Heart left ventricle (tissue), 16 donors: ENCODE results near the gene XYLT2. TPM values are rescaled to one million over a fixed set of nuclear protein-coding genes. Genes with fewer than 3 reads are reported as not detected.

Experiments used
- ATAC-seq, 4 donors: fragments of 200-7000 bp; cut with Tn5 transposase; one replicate each; pipeline ENCODE4 v1.9.1; 2020 to 2022; ENCODE audit warnings: moderate library complexity in 4 of 4, mild to moderate bottlenecking in 3 of 4, moderate number of reproducible peaks in 1 of 4
- DNase-seq, 5 donors: peaks; one replicate each; pipeline ENCODE4 v3.0.0-alpha.2; 2020
- H3K27ac ChIP-seq, 12 donors: fragments of 200-600 bp; sonication (generic) in 4 of 12; one replicate each; pipeline versions ENCODE4 v1.5.0 to v1.8.0; 2016 to 2022; ENCODE audit warnings: mild to moderate bottlenecking in 2 of 12
- H3K27me3 ChIP-seq, 9 donors: fragments of 200-600 bp; sonication (generic) in 2 of 9; one replicate each; pipeline versions ENCODE4 v1.5.1 to v1.8.0; 2016 to 2022; ENCODE audit warnings: mild to moderate bottlenecking in 3 of 9
- H3K36me3 ChIP-seq, 9 donors: fragments of 200-600 bp; sonication (generic) in 2 of 9; one replicate each; pipeline versions ENCODE4 v1.5.0 to v1.8.0; 2018 to 2022; ENCODE audit warnings: mild to moderate bottlenecking in 2 of 9
- H3K4me1 ChIP-seq, 12 donors: fragments of 200-600 bp; sonication (generic) in 4 of 12; one replicate each; pipeline versions ENCODE4 v1.5.0 to v1.8.0; 2016 to 2022; ENCODE audit warnings: mild to moderate bottlenecking in 3 of 12
- H3K4me3 ChIP-seq, 12 donors: fragments of 200-600 bp; sonication (generic) in 4 of 12; one replicate each; pipeline versions ENCODE4 v1.5.0 to v1.8.0; 2017 to 2022; ENCODE audit warnings: mild to moderate bottlenecking in 9 of 12, moderate library complexity in 4 of 12
- H3K9me3 ChIP-seq, 12 donors: fragments of 200-600 bp; sonication (generic) in 4 of 12; one replicate each; pipeline versions ENCODE4 v1.5.0 to v1.8.0; 2016 to 2022; ENCODE audit warnings: mild to moderate bottlenecking in 1 of 12
- POLR2A ChIP-seq, 2 donors: fragments of 450-650 bp; IDR thresholded peaks; one replicate each; pipeline ENCODE4 v1.6.1; 2017; ENCODE audit warnings: antibody characterized with exemption in 2 of 2, mild to moderate bottlenecking in 2 of 2, moderate library complexity in 2 of 2
- WGBS, 4 donors: extraction: QIAGEN DNeasy Blood & Tissue Kit in 2 of 4; methylation state at CpG; one replicate each; pipeline versions ENCODE4 v1.1.5 to v1.1.7; 2013 to 2018; 5-methylcytosine and 5-hydroxymethylcytosine counted together
- intact Hi-C, 10 donors: fragments of 100-400 bp; cut with DNase I; formaldehyde crosslinking; loops; one replicate each; pipeline versions ENCODE4 v1.11.1 to v1.14.2; 2022
- polyA plus RNA-seq, 2 donors: library from polyadenylated mRNA; stranded (reverse); fragments of 200-250 nt; gene quantifications; one replicate each; pipeline ENCODE4 v1.2.3, GENCODE V29; 2013
- total RNA-seq, 9 donors: library from RNA; depleted of rRNA in 2 of 9; stranded (reverse); fragments of >200 nt in 2 of 9; fragmentation: NEBNext Ultra II Directional in 3 of 9; extraction: Animal tissue kit (Norgen Biotek cat#: 25700) in 3 of 9; gene quantifications; one replicate each; pipeline versions ENCODE4 v1.1.0 to v1.2.4, GENCODE V29; 2016 to 2023
- TF ChIP-seq, protein P1 (sequence below), 12 donors: fragments of 200-600 bp; sonication (generic) in 4 of 12; IDR thresholded peaks; one replicate each; pipeline versions ENCODE4 v1.5.0 to v1.8.0; 2018 to 2022; ENCODE audit warnings: antibody characterized with exemption in 12 of 12, mild to moderate bottlenecking in 5 of 12
- donor health status: ischemic (EF 13 %, LVEDD 7.1; RV severe dilation, severe dysfunction).
- donor health status: healthy with polysubstance abuse.
- donor health status: DM: no; HTN: yes; CAD: no.
- donor health status: DM: no; HTN: no; CAD: no.
- donor health status: ischemic (EF 25% LVEDD 6.9; RV normal size, moderate dysfunction).
- donor health status: ischemic (EF 25% LVEDD 5.7; RV mildly dilated, moderate dysfunction).
- donor health status: healthy.
- donor health status: DM: yes; HTN: yes; CAD: no.
- donor health status: ischemic (EF 35%, LVEDD 5.7; RV mildly dilated, moderate dysfunction).
- donor health status: nonischemic (EF 11% LVEDD 7.7; RV severe dilation, severe dysfunction).
- donor health status: DM: yes; HTN: yes; CAD: no.
- donor health status: PGD.
- donor health status: ischemic (EF 29% LVEDD 5.4; RV normal size, mild dysfunction).
- donor health status: nonischemic (EF 23%, LVEDD 6.1; RV moderate dilation, normal function).

Gene XYLT2
- total and polyA plus RNA-seq, 11 donors: 9.5 to 19.2 (median 13.3) TPM

DNA sequence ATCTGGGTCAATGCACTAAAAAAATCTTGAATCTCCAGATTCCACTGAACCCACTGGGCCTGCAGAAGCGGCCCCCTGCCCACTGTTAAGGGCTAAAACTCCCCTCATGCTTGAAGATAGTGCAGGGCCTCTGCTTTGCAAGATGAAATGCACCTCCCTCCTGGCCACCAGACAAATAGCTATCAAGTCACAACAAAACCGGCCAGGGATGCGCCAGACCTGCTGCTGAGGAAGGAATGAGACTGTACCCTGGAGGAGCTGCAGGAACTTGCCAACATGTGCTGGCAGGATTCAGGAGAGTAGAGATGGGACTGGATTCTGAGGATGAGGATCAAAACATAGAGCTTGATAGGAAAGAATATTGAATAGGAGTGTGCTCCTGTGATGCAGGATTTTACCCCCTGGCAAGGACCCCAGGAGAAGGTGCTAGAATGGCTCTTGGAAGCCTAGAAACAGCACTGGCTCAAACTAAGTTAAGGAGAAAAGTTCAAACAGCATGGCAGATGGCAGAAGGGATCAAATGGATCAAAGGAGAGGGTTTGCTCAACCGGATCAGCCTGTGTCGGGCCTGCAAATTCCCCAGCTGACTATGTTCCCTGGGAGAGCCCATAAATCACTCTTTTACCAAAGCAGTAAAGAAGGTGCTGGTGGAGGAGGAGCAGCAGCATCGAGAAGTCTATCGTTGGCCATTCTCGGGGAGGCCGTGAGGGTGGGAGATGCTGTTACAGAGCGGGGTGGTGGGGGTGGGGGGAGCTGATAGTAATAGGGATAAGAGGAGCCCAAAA lies 27.2 kb upstream of the XYLT2 start:
- intact Hi-C loops: no loop called here
- no peaks in the 10 kb centered on the region for H3K36me3 ChIP-seq
- ATAC-seq: no peak
- H3K27me3 ChIP-seq: no peaks in the 10 kb centered on the region
- DNase-seq: no peak
- H3K4me1 ChIP-seq: no peaks in the 10 kb centered on the region
- no peak overlapping the region for H3K27ac ChIP-seq
- no peak overlapping the region for H3K4me3 ChIP-seq
- no peak for TF ChIP-seq POLR2A (IDR thresholded peaks at IDR 0.05)
- TF ChIP-seq, protein P1, sequence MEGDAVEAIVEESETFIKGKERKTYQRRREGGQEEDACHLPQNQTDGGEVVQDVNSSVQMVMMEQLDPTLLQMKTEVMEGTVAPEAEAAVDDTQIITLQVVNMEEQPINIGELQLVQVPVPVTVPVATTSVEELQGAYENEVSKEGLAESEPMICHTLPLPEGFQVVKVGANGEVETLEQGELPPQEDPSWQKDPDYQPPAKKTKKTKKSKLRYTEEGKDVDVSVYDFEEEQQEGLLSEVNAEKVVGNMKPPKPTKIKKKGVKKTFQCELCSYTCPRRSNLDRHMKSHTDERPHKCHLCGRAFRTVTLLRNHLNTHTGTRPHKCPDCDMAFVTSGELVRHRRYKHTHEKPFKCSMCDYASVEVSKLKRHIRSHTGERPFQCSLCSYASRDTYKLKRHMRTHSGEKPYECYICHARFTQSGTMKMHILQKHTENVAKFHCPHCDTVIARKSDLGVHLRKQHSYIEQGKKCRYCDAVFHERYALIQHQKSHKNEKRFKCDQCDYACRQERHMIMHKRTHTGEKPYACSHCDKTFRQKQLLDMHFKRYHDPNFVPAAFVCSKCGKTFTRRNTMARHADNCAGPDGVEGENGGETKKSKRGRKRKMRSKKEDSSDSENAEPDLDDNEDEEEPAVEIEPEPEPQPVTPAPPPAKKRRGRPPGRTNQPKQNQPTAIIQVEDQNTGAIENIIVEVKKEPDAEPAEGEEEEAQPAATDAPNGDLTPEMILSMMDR (IDR thresholded peaks at IDR 0.05): no peak
- WGBS, 4 donors: 74 to 83% (median 78%) methylated on average over 10 of the region's 10 CpGs
- H3K9me3 ChIP-seq: no peaks in the 10 kb centered on the region

DNA sequence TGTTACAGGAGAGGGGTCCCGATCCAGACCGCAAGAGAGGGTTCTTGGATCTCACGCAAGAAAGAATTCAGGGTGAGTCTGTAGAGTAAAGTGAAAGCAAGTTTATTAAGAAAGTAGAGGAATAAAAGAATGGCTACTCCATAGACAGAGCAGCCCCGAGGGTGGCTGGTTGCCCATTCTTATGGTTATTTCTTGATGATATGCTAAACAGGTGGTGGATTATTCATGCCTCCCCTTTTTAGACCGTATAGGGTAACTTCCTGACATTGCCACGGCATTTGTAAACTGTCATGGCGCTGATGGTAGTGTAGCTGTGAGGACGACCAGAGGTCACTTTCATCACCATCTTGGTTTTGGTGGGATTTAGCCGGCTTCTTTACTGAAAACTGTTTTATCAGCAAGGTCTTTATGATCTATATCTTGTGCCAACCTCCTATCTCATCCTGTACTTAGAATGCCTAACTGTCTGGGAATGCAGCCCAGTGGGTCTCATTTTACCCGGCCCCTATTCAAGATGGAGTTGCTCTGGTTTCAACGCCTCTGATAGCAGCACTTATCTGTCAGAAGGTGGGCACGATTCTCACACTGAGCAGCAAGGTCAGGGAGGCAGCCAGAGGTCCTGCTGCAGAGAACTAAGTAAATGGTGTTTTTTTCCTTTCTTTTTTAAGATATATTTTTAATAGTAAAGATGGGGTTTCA lies 26.5 kb upstream of the XYLT2 start:
- 69 to 72% (median 70%) methylated on average over 12 of the region's 12 CpGs for WGBS, 4 donors
- Histone ChIP-seq H3K9me3 (no peaks in the 10 kb centered on the region), H3K27me3 (no peaks in the 10 kb centered on the region), H3K36me3 (no peaks in the 10 kb centered on the region), H3K4me1 (no peaks in the 10 kb centered on the region), H3K27ac (no peak overlapping the region), H3K4me3 (no peak overlapping the region)
- intact Hi-C loops: no loop called here
- DNase-seq: no peak
- no peak for ATAC-seq
- TF ChIP-seq POLR2A (IDR thresholded peaks at IDR 0.05): no peak
- TF ChIP-seq, protein P1 (IDR thresholded peaks at IDR 0.05): no peak

DNA sequence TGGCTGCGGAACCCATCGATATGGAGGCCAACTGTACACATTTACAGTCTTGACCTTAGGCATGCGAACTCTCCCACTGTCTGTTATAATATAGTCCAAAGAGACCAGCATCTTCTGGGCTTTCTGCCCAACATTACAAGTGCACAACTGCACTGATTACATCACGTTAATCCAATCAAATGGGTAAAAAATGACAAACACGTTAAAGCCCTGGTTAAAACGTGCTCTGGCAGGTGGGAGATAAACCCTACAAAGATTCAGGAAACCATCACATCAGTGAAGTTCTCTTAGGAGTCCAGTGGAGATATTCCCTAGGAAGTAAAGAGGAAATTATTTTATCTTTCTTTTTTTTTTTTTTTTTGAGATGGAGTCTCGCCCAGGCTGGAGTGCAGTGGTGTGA lies 23.7 kb upstream of the XYLT2 start:
- Histone ChIP-seq H3K27me3 (no peaks in the 10 kb centered on the region), H3K27ac (no peak overlapping the region), H3K4me1 (no peaks in the 10 kb centered on the region), H3K9me3 (no peaks in the 10 kb centered on the region), H3K36me3 (no peaks in the 10 kb centered on the region), H3K4me3 (no peak overlapping the region)
- intact Hi-C loops: no loop called here
- 57 to 68% (median 62%) methylated on average over 7 of the region's 7 CpGs for WGBS, 4 donors
- ATAC-seq (no peak), DNase-seq (no peak)
- no peak for TF ChIP-seq POLR2A (IDR thresholded peaks at IDR 0.05)
- TF ChIP-seq, protein P1 (IDR thresholded peaks at IDR 0.05): no peak

DNA sequence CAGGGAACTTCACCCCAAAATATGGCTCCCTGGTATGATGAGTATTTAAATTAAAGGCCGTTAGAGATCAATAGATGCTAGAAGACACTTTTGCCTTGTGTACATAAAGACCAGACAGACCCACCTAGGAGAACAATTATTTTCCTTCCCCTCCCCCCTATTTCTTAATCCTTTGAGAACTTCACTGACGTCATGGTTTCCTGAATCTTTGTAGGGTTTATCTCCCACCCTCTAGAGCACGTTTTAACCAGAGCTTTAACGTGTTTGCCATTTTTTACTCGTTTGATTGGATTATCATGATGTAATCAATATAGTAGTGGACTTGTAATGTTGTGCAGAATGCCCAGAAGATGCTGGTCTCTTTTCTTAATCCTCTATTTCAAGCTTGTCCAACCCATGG lies 22.9 kb upstream of the XYLT2 start:
- Histone ChIP-seq H3K27ac (no peak overlapping the region), H3K4me1 (no peaks in the 10 kb centered on the region), H3K9me3 (no peaks in the 10 kb centered on the region), H3K36me3 (no peaks in the 10 kb centered on the region), H3K4me3 (no peak overlapping the region), H3K27me3 (no peaks in the 10 kb centered on the region)
- TF ChIP-seq, protein P1 (IDR thresholded peaks at IDR 0.05): no peak
- no peak for TF ChIP-seq POLR2A (IDR thresholded peaks at IDR 0.05)
- no peak for ATAC-seq
- intact Hi-C loops: no loop called here
- no peak for DNase-seq
- WGBS, 4 donors: 55 to 68% (median 56%) methylated on average over 5 of the region's 5 CpGs
